Measurements from ENCODE around the gene LDLRAD4. TPM values are rescaled to one million over a fixed set of nuclear protein-coding genes. Genes with fewer than 3 reads are reported as not detected.

Gene LDLRAD4
- total RNA-seq, 1 donor from 2014 or later = 28.2 TPM

DNA sequence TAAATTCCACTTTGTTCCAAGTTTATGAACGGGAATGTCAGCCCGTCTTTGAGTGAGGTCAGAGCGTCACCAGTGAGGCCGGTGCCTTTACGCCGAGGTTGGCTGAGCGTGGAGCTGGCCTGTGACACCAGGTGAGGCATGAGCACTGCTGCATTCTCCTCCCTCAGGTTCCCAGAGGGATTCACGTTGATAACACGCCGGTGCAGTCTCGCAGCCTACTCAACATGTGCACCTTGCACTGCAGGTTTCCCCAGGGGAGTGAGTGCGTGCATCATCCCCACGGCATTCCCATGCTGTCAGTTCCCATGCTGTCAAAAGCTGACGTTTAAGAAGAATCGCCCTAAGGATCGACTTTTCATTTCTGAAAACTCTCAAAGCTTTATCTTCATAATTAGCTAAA is 213.3 kb downstream of the LDLRAD4 start:
- DNase-seq = no peak

DNA sequence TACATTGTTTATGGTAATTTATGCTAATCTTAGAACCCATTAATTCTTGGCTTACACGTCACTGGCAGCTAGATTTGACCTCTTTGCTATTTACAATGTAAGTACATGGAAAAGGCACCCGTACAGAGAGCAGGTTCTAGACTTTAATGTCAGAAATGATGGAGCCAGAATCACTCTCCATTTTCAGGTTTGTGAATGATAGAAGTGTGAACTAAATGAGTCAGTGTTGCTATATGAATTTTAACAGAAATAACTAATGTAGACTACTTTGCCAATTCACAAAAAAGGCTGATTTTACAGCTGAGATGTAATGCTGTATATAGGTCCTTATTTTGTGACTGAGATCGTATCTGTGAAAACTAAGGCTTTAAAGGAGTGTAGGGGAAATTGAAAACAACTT is 214.6 kb downstream of the LDLRAD4 start:
- no peak for DNase-seq

DNA sequence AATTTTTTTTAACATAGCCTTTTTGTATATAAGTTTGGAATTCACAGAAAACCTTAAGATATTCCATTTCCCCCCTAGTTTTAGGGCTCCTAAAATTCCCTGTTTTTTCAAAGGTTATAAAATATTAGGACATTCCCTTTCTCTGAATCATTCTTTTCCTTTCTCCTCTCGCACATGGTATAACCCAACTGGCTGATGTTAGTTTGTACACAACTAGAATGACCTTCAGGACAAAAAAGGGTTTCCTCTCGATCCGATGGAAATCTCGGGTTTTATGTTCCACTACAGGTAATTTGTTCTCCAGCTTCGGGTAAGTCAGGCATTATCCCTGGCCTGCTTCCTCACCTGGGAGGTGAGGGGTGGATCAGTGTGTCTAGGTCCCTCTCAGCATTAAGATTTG is 215.1 kb downstream of the LDLRAD4 start:
- no peak for DNase-seq

DNA sequence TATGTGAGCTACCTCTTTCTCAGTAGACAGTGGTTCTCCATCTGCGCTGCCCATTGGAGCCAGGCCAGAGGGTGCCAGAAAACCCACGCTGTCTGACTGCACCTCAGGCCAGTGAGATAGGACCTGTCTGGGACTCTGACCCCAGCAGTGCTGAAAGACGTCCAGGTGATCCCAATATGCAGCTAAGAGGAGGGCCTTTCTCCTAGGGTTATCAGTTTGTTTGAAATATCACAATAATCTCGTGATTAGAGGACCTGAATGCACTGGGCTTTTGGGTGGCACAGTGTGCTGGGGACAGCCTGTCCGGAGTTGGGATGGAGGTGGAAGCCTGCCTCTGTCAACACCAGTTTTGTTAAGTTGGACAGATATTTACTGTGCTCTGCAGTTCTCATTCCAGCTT is 216.3 kb downstream of the LDLRAD4 start:
- no peak for DNase-seq

DNA sequence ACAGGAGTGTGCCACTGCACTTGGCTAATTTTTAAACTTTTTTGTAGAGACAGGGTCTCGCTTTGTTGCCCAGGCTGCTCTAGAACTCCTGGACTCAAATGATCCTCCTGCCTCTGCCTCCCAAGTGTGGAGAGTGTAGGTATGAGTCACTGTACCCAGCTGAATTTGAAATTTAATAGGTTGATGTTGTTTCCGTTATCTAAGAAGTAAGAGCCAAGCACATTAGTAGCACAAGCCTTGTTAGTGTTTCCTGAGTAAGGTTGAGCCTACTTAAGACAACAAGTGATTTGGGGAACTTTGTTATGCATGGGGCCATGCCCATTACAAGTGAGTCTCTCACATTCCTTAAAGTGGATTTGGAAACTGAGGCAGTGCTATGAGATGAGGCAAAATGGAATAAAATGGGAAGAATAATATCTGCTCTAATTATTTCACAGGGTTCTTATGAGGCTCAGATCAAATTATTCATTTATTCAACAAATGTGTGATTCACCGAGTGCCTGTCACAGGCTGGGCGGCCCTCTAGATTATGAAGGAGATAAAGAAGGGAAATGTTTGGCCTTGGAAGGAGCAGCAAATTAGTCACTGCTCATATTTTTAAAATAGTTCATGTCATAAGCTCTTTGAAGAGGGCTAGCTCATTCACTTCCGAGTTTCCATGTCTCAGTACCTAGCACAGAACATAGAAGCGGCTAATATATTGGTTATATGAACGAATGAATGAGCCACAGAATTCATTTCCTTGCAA is 217.2 kb downstream of the LDLRAD4 start:
- no peak for DNase-seq

DNA sequence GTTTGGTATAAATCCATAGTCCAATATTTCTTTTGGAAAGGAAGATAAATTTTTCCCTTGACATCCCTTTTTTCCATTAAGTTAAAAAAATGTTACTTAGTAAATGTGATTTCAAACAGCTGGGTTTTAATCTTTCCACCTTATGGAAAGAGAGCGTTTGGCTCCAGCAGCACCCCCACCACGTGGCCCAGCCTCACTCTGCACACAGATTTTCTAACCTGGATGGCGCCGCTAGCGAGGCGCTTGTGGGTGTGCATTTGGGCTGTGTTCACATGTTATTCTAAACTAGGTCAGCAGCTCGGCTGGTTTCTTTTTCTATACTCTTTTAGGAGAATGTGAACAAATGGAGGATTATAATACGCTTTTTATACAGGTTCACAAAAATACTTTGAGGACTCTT is 218.0 kb downstream of the LDLRAD4 start:
- no peak for DNase-seq

DNA sequence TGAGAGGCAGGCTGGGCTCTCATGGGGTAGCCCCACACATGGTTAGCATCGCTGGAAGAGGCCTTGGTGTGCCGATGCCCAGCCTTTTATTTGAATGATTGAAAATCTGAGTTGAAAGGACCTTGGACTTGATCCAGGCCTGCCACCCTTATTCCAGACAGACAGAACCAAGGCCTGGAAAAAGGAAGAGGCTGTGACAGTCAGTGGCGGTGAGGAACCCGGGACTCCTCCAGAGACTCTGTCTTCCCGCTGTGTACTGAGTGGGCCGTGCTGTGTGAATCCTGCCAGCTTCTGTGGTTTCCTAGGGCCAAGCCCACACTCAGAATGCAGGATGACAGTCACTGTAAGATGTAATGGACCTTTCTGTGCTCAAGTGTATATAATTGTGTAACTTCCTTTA is 218.5 kb downstream of the LDLRAD4 start:
- no peak for DNase-seq

DNA sequence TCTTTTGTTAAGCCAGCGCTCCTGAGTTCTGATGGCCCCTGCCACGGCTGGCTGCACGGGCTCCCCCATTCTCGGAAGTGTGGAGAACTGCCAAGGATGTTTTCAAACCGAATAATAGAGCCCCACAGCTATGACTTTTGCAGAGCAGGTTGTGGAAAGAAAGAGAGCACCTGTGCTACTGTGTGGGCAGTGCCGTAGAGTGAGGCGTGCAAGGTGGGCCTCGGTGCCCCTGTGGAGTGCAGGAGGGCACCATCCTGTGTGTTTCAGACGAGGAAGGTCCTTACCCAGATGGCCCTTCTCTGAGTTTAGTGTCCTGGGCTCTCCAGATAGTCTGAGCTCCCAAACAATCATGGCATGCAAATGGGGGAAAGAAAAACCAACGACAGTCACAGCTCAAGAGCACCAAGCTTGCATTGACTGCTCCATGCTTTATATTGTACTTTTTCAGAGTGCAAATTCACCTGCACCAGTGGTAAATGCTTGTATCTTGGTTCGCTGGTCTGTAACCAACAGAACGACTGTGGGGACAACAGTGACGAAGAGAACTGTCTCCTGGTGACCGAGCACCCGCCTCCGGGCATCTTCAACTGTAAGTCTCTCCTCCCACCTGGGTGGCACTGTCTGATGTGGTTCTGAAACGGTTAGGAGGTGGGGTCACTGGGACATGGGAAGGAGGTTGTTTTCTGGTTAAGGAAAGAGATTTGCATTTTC is 219.4 kb downstream of the LDLRAD4 start:
- DNase-seq = no peak

DNA sequence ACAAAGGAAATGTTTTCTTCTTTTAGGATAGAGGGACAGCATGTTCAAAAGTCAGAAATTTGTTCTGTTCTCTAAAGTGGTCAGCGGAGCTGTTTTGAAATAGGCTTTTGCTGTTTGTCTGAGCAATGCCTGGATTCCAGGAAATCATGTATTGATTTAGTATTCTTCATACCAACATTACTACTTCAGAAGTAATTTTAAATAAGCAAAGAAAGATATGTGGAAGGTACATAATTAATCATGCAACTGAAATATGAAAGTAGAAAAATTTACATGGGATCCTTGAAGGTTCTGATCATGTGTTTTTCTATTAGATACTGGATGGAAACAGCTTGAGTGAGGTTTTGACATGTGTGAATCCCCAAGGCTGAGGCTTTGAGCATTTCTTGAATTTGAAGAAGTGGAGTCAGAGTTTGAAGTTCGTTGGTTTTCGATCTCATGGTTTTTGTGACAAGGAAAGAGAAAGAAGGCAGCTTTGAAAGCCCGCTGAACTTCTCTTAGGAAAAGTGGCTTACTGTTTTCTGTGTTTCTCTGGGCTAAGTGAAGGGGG is 220.0 kb downstream of the LDLRAD4 start:
- no peak for DNase-seq

DNA sequence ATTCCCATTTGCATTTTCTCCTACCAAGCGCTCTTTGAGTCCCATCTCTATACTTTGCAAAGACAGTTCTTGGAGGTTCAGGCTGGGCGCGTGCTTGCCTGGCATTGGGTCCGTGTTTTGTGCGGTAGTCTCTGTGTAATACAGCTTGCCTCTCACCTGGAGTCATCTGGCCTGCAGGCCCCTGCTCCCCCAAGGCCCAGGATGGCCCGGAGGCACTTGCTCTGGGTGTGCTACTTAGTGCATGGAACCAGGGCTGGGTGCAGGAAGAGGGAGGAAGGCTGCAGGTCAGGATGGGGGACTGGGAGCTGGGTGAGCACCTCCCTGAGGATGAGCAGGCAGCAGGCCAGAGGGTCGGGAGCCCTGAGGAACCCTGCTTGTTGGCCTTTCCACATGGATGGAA is 220.9 kb downstream of the LDLRAD4 start:
- DNase-seq = no peak

DNA sequence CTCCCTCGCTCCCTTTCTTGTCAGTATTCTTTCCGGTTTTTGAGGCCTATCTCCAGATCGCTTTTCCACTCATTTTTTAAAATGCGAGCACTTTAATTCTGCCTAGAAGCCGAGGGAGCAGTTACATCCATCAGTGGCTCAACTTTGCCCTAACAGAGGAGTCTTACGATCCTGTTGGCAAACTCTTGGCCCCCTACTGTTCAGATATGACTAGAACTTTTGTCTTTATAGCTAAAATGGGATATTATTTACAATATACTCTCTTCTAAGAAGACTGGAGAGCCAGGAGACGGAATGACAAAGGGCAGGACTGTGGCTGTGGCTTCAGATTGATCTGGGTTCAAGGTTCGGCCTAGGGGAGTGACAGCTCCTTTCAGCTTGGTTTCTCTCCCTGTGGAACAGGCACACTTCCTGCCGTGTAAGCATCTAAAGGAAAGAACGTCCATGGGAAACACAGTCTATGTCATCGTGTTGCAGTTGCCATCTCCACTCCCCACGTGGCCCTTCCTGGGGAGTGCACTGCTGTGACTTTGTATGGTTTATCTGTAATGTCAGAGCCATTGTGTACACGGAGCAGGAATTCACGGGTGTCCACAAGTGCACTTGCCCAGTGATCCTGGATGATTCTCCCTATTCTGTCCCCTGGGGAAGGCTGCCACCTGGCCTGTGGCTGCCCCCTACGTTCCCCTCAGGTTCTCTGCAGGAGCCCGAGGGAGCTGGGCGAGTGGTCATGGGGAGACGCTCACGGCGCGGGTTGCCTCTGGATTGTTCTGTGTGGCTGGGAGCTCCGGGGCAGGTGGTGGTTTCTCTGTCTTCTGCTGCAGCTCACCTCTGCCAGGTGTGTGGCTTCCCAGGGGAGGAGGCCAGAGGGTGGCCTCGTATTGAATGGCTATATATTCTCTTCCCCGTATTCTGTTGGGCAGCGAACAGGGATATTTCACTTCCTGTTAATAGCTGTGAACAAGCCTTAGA is 222.0 kb downstream of the LDLRAD4 start:
- DNase-seq = no peak

DNA sequence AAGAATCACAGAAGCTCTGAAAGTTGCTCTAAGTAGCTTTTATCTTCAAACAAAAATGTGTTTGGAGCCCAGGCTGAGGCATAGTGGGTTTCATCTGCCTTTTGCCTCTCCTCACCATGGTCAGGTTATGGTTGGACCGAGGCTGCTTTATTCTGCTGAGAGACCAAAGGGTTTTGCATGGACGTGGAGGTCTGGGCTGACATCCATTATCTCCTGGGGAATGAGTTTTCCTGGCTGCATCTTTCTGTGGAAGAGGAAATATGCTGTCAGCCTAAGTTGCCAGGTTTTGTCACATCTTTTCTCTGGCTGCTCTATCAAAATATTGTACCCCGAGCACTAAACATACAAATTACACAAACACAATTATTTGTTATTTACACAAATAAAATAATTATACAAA is 223.2 kb downstream of the LDLRAD4 start:
- peak; percentile 17 for DNase-seq

DNA sequence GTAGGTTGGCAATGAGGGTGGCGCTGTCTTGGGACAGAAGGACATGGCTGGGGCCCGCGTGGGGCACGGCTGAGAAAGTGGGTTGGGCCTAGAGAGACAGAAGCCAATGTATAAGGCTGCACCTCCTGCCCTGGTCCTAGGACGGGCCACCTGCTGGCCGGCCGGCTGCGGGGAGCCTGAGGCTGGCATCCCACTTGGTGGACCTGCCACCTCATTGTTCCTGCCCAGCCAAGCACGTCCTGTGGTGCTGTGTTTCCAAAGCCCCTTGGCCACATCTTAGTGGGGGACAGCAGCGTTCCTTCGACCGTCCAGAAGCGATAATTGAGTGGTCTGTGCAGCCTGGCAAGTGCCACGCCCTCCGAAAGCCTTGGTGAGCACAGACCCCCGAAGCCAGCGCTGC is 223.9 kb downstream of the LDLRAD4 start:
- no peak for DNase-seq

DNA sequence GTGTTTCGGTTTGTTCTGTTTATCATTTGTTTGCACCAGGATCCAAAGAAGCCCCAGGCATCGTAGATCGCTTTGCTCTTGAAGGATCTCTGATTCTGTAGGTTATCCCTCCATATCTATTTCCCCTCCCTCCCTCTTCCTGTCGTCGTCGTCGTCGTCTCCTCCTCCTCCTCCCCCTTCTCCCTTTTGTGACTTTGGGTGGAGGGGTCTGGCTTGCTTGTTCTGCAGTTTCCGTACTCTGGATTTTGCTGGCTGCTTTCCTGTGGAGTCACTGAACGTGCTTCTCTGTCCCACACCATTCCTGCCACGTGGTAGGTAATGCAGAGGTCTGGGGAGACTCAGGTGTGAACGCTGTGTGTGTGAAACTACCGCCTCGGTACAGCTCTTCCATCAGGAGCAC is 225.0 kb downstream of the LDLRAD4 start:
- DNase-seq = no peak

DNA sequence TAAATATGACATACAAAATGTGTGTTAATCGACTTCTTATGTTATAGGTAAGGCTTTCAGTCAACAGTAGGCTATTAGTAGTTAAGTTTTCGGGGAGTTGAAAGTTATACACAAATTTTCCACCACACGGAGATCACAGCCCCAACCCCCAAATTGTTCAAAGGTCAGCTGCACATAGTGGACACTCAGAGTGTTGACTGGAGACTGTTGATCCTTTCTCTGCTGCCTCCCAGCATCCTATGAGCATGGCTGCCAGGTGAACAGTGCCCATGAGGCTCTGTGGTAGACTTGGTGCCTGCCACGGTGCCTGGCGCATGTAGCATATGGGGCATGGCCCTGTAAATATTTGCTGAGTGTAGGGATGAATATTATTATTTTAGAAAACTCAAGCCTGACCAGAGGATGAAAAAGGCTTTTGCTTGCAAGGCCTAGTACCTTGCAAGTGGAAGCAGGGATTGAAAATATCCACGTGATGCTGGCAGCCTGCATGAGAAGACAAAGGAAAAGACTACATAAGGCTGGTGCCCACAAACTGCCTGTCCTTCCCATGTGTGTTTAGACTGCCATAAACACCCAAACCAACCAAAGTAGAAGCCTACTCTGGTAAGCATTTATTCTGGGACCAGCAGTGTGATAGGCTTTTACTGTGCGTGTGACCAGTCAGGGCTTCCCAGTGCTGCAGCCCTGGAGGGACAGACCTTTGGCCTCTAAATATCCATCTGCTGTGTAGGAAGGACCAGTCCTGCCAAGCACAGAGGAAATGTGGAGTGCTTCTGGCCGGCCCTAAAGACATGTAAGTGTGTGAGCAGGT is 226.1 kb downstream of the LDLRAD4 start:
- no peak for DNase-seq

DNA sequence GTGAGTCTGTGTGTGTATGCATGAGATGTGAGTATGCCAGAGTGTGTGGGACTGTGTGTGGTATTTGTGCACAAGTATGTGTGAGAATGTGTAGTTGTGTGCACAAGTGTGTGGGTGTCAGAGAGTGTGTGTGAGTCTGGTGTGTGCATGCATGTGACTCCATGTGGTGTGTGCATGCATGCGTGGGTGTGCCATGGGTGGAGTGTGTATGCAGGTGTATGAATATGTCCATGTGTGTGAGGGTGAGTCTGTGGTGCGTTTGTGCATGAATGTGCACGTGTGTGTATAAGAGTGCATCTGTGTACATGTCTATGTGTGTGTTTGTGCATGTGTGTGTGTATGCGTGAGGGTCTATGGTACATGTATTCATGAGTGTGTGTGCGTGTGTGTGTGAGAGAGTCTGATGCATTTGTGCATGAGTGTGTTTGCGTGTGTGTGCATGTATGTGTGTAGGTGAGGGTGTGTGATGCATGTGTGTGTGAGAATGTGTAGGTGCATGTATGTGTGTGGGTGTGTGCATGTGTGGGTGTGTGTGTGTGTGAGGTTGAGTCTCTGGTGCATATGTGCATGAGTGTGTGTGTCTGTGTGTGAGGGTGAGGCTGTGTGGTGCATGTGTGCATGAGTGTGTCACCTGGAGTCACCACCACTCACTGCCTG is 226.8 kb downstream of the LDLRAD4 start:
- no peak for DNase-seq

DNA sequence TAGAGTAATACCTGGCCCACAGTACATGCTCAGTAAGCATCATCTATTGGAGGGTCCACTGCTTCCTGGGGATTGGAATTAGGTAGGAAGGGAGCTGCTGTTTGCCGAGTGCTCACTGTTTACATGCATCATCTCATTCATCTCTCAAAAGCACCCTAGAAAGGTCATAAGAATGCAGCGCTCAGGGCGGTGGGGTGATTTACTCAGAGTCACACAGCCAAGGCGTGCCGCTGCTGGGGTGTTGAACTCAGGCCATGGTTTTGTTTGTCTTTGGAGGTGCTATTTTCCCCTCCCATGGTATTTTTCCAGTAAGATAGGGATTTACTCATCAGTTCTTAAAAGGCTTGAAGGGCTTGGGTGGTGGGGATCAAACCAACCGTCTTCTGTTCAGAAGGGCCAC is 227.5 kb downstream of the LDLRAD4 start:
- no peak for DNase-seq

DNA sequence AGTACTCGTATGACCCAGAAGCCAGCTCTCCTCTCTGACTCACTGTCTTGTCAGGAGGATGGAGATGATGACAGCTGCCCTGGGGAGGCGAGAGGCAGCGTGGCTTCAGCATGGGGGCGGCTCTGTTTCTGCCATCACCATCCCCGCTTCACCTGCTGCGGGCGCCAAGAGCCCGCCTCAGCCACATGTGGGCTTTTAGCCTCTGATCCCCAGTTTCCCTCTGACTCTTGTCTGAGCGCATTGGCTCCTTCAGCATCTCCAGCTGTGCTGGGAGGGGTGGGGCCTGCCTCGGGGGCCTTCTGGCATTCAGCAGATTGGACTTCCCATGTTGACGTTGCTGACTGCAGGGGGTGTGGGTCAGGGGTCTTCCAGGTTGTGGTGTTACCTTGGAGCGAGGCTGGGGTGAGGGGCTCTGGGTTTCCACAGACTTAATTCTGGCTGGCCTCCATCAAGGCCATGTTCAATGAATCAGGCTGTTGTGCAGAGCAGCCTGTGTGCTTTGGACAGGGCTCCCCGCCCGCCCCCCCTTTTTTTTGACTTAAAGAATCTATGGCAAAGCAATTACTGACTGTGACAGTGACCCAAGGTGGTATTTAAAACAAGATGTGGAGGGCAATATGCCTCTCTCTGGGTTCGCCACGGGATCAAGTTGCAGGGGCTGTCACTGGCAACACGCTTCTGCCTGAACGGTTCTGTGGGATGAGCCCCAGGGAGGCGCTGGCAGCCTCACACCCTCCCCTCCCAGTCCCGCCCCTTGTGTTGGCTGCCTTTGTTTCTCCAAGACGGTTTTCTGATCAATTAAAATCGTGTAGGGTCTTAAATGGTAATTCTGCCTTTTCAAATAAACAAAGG is 228.3 kb downstream of the LDLRAD4 start:
- DNase-seq = no peak

DNA sequence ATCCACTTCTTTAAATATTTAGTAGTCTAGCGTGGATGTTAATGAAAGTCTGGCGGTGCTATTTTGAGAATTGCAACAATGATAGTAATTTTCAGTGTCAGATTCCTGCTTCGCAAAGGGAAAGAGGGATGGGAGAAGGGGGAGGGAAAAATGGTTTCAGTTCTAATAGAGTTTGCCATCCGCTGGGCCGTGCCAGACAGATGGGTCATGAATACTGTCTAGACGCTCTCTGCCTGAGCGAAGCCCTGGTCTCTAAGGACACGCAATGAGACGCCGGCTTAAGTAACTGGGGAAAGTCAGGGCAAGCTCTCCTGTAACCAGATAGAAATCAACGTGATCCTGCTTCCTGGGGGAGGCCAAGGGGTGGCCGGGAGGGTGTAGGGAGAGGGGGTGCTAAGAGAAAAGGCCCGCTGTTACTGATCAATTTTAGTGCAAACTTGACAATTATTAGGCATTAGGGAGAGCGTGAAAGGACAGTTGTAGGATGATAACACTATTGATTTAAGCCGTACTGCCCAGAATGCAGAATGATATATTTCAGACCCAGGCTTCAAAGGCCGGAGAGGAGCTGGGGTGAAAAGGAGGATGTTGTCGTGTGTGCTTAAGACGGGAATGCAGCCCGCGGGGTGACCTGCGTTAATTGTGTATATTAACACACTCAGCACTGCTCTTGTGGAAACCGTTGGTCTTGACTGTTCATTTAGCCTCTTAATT is 229.2 kb downstream of the LDLRAD4 start:
- peak; percentile 25 for DNase-seq

All from skin of body (tissue), 2 donors.